ENCODE measurements around the gene ZNF197.
"Not testable (repeated sequence)": the region's sequence is repeated elsewhere in the genome, so short reads cannot be mapped to it uniquely, and the experiment has no call there.

- not testable (repeated sequence) for TF ChIP-seq POLR2A, CTCF (IDR thresholded peaks at IDR 0.05)
Measured at GRCh38 chr3:44578316-44578715, 46.5 kb upstream of the ZNF197 start.
